ENCODE data around the gene DNER. TPM values are rescaled to one million over a fixed set of nuclear protein-coding genes. Genes with fewer than 3 reads are reported as not detected.
A peak's percentile ranks its signal among the peaks of the same experiment; 100 is the strongest.

Gene DNER
- total RNA-seq, 1 donor: 0.72 TPM

DNA sequence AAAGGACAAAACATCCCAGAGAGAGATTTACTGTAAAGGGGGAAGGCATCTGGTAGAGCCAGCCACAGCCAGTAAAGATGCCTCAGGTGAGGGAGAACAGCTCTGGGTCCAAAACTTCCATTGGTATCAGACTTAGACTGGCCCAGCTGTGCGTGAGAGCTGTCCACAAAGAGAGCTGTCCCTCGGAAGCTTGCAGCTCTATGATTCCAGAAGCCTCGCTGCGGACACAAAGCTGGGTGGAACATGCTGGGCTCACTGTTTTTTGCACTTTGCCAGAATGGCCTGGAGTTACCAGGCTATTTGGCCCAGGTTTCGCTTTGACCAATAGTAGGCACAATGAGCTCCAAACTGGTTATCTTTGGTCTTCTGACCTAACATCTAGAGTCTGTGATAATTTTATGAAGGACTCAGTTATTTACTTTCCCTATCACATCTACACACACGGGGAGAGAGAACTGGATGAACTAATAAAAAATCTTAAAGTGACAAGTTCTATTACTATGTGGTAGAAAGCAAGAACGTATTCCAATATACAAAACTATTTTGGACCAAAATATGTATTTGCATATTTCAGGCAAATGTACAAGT is 101.9 kb downstream of the DNER start:
- DNase-seq (ENCODE audit: low read depth): no peak
- TF ChIP-seq, protein P1, sequence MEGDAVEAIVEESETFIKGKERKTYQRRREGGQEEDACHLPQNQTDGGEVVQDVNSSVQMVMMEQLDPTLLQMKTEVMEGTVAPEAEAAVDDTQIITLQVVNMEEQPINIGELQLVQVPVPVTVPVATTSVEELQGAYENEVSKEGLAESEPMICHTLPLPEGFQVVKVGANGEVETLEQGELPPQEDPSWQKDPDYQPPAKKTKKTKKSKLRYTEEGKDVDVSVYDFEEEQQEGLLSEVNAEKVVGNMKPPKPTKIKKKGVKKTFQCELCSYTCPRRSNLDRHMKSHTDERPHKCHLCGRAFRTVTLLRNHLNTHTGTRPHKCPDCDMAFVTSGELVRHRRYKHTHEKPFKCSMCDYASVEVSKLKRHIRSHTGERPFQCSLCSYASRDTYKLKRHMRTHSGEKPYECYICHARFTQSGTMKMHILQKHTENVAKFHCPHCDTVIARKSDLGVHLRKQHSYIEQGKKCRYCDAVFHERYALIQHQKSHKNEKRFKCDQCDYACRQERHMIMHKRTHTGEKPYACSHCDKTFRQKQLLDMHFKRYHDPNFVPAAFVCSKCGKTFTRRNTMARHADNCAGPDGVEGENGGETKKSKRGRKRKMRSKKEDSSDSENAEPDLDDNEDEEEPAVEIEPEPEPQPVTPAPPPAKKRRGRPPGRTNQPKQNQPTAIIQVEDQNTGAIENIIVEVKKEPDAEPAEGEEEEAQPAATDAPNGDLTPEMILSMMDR (IDR thresholded peaks at IDR 0.05; ENCODE audit: insufficient read depth, low read length): no peak
- no peak overlapping the region for H3K4me3 ChIP-seq (ENCODE audit: low read depth, low read length)

DNA sequence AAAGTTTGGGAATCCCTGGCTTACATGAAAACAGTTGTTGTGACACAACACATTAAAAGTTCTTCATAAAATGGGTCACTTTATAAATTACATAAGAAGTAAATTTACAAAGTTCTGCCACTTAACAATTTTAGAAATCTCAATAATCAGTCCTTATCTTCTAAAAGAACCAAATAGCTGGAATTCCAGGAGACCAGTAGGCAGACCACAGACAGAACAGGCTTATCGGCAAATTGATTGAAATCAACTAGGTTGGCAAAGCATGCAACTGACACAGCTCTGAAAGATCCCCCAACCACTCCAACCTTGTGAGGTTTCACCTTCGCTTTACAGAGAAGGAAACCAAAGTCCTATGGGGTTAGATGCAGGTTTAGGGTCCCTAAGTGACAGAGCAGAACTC is 103.0 kb downstream of the DNER start:
- TF ChIP-seq, protein P1 (IDR thresholded peaks at IDR 0.05; ENCODE audit: insufficient read depth, low read length): no peak
- H3K4me3 ChIP-seq (ENCODE audit: low read depth, low read length): no peak overlapping the region
- no peak for DNase-seq (ENCODE audit: low read depth)

DNA sequence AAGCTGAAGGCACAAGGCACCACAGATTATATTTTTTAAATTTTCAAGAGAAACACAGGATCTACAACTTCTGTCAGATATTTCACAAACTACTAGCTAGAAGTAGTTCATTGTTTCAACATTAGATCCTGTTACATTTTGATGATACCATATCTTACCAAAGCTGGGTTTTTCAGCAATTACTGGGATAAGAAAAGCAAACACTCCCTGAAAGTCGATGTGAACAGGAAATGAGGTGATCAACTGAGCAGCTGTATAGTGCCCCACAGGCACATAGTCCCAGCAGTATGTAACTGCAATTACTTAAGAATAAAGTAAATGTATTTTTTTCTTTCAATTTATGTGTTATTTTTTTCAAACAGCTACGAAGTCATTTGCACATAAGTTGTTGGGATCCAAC is 103.5 kb downstream of the DNER start:
- H3K4me3 ChIP-seq (ENCODE audit: low read depth, low read length): no peak overlapping the region
- TF ChIP-seq, protein P1 (IDR thresholded peaks at IDR 0.05; ENCODE audit: insufficient read depth, low read length): no peak
- DNase-seq (ENCODE audit: low read depth): peak; percentile 16

DNA sequence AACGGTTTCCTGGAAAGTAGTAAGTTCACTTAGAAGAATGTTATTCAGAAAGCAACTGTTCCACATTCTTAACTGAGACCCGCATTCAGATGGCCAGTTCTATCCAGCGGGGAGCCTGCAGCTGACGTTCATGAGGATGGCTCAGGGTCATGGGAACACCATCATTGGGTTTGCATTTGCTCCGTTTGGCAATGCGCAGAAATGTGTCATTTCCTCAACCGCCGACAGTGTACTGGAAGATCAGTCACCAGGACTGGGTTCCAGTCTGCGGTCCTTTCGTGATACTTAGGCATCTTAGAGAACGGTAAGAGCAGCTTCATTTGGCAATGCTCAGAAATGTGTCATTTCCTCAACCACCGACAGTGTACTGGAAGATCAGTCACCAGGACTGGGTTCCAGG is 104.0 kb downstream of the DNER start:
- DNase-seq (ENCODE audit: low read depth): peak; percentile 10
- H3K4me3 ChIP-seq (ENCODE audit: low read depth, low read length): no peak overlapping the region
- TF ChIP-seq, protein P1 (IDR thresholded peaks at IDR 0.05; ENCODE audit: insufficient read depth, low read length): no peak

DNA sequence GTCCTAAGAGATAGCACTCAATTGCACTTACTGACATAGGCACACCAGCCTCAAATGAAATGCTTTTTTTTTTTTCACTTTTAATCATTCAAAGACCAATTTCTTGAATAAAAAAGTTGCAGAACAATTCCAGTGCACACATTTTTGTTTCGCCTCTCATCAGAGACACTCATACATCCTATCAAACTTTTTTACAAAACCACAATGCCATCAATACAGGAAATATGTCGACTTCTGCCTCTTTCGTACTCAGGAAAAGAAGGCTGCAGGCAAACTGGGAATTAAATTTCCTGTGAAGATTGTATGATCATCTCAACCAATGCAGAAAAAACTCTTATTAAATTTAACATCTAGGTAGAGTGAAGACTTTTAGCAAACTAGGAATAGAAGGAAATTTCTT is 112.4 kb downstream of the DNER start:
- no peak for DNase-seq (ENCODE audit: low read depth)
- TF ChIP-seq, protein P1 (IDR thresholded peaks at IDR 0.05; ENCODE audit: insufficient read depth, low read length): no peak
- H3K4me3 ChIP-seq (ENCODE audit: low read depth, low read length): no peak overlapping the region

DNA sequence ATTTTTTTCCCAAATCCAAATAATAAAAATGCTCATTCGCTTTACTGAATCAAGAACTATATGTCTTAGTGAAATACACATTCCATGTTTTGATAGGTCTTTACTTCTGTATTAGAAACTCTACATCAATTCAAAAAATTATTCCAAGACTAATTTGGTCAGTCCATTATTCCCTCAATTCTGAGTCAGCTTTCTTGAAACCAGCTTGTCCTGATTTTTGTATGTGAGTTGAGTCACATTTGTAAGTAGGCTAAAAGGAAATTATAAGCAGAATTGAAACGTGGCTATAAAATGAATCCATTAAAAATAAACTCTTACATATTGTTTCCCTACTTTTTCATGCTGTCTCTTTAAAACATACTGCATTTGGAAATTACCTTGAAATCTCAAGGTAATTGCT is 113.0 kb downstream of the DNER start:
- TF ChIP-seq, protein P1 (IDR thresholded peaks at IDR 0.05; ENCODE audit: insufficient read depth, low read length): no peak
- H3K4me3 ChIP-seq (ENCODE audit: low read depth, low read length): no peak overlapping the region
- no peak for DNase-seq (ENCODE audit: low read depth)

DNA sequence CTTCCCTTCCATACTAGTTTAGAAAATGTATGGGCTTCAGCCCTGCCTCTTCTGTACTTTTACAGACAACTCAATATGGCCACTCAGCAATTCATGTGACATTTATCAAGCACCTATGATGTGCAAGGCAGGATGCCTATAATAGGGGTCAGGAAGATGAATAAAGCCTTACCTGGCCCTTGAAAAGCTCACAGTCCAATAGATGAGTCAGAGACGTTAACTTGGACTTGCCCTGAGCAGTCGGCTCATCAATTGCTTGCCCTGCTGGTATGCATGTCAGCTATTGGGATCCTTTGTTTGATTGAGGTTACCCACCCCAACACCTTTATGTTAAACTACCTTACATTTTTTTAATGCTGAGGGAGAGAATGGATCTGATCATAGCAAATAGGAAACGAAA is 116.1 kb downstream of the DNER start:
- TF ChIP-seq, protein P1 (IDR thresholded peaks at IDR 0.05; ENCODE audit: insufficient read depth, low read length): no peak
- no peak overlapping the region for H3K4me3 ChIP-seq (ENCODE audit: low read depth, low read length)
- DNase-seq (ENCODE audit: low read depth): no peak
